Renal pelvis (tissue), 4 donors: ENCODE measurements around the gene FOXP1. TPM values are rescaled to one million over a fixed set of nuclear protein-coding genes. Genes with fewer than 3 reads are reported as not detected.

Experiments used
- DNase-seq: peaks from one replicate; pipeline ENCODE4 v3.0.0-alpha.2; 2013
- polyA plus RNA-seq, 3 donors: library from polyadenylated mRNA; unstranded; fragments of 120-200 nt; gene quantifications; one replicate each; pipeline ENCODE4 v1.2.1, GENCODE V29; 2013; ENCODE audit not compliant: insufficient read length in 3 of 3

Gene FOXP1
- polyA plus RNA-seq, 3 donors, result 33.6 to 43.2 (median 40.6) TPM

DNA sequence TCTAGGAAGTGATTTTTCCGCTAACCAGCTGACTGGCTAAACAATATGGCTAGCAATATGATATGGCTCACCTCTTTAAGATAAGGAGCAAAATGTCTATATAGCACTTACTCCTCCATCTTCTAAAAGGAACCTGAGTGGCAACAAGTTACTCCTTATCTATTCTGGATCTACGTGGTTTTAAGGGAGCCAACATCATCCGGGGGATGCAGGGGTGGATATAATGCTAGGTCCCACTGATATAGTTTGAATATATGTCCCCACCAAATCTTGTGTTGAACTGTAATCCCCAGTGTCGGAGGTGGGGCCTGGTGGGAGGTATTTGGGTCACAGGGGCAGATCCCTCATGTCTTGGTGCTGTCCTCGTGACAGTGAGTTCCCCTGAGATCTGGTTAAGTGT, 500.7 kb downstream of the FOXP1 start:
- no peak for DNase-seq

GRCh38 chr3:71080517-71081083, 502.9 kb downstream of the FOXP1 start:
- no peak for DNase-seq

DNA sequence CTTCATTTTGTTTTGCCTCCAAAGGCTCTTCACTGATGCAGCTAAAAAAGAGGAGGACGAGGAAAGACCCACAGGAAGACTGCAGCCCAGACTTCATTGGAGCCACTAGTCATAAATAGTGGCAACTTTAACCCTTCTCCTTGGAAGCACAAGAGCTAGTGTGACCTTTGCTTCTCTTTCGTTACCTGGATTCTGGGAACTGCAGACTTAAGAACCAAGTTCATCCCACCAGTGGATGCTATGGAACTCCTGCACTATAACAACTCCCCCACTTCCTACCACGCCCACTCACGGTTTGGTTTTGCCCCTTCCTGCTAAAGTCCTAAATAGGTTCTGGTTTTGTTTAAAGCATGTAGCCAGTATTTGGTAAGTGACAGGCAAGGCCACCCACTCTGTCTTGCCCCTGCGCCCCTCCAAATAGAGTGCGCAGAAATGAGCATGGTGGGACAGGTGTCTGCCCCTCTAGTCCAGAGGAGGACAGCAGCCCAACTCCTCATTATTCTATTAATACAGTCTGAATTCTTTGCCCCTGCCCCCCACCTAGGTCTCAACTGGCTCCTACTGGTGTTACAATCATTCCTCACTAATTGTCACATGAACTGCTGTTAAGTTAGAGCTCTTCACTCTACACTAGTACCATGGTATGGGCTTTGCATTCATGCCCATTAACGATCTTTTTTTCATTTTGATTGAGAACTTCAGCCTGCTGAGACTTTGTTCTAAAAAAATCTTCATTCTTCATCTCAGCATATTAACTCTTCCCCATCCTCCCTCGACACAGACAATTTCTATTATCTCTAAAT, 504.6 kb downstream of the FOXP1 start:
- no peak for DNase-seq

DNA sequence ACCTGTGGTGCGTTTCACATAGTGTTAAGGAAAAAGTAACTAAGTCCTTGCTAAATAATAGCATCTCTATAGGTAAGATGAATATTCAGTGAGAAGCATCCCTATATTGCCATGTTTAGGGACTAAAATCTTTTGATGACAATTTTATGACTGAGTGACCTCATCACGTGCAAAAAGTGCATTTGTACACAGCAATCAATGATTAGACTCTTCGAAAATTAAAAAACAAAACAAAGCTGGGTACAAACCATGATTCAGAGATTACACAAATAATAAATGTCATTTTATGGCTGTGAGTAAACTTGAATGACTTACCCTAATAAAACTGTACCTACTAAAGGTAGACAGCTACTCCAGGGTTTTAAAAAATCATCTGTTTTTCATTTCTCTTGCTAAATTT, 505.3 kb downstream of the FOXP1 start:
- DNase-seq, result no peak

- no peak for DNase-seq
Measured at GRCh38 chr3:71077070-71077469, 506.5 kb downstream of the FOXP1 start.

DNA sequence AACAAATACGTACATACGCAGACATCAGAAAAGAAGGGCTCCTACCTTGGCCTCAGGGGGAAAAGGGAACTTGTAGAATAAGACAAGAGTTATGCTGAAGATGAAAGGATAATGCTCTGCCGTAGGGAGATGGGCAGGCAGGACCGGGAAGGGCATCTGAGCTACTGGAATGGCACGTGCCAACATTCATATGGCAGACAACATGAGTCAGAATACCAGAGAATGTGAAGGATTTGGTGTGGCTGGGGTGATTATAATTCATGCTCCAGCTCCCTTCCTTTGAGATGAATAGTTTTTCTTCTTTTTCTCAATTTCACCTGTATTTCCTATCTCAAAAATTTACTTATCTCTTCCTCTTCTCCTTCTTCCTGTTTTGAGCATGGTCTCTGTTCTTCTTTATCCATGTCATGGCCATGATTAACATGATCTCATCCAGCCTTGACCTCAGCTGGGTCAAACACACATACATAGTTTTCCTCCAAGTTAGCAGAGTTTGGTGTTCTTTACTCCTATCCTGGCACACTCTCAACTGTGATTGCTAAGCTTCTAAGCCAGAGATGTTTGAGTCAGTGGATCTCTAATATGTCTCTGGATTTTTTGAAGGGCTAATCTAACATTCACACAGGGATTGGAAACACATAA, 507.0 kb downstream of the FOXP1 start:
- DNase-seq, result no peak

GRCh38 chr3:71075494-71075893, 508.0 kb downstream of the FOXP1 start:
- DNase-seq, result no peak

- no peak for DNase-seq
Measured at GRCh38 chr3:71074423-71074822, 509.1 kb downstream of the FOXP1 start.

DNA sequence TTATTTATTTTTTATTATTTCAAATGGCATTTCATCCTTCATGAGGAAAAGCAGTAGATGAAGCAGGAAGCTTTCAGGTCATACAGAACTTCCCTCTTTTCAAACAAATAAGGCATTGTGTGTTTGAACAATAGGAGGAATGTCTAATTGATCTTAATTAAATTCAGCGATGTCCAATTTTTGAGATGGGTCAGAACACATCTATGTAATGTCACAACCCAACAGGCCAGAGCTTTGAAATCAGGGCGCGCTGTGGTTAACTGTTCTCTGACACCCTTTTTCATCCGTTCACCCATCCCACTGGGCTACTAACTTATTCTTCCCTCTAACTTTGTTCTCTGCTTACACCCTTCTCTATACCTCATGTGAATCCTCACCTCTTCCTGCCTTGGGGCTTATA, 510.5 kb downstream of the FOXP1 start:
- no peak for DNase-seq

GRCh38 chr3:71072287-71072686, 511.2 kb downstream of the FOXP1 start:
- DNase-seq, result no peak

- DNase-seq, result peak; percentile 30
Measured at GRCh38 chr3:71070497-71071463, 512.7 kb downstream of the FOXP1 start.

DNA sequence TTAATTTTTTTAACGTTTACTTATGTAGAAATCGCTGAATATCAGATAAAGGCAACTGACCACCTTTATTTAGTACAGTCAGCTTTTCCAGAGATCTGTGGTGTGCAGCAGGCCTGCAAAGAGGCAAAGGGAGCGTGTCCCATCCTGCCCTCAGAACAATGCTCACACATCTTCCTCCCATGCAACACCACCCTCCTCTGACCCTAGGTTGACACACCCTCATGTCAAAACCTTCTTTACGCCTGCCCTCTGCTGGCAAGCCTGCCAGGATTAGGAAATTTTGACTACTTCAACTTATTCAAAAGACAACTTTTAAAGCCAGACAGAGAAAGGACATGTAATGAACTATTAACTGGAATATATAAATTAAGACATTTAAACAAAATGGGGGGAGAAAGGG, 513.7 kb downstream of the FOXP1 start:
- DNase-seq, result no peak

- no peak for DNase-seq
Measured at GRCh38 chr3:71067977-71068654, 515.4 kb downstream of the FOXP1 start.

- DNase-seq, result no peak
Measured at GRCh38 chr3:71066849-71067261, 516.7 kb downstream of the FOXP1 start.

- DNase-seq, result no peak
Measured at GRCh38 chr3:71066356-71066755, 517.2 kb downstream of the FOXP1 start.

- DNase-seq, result no peak
Measured at GRCh38 chr3:71065764-71066013, 517.8 kb downstream of the FOXP1 start.

DNA sequence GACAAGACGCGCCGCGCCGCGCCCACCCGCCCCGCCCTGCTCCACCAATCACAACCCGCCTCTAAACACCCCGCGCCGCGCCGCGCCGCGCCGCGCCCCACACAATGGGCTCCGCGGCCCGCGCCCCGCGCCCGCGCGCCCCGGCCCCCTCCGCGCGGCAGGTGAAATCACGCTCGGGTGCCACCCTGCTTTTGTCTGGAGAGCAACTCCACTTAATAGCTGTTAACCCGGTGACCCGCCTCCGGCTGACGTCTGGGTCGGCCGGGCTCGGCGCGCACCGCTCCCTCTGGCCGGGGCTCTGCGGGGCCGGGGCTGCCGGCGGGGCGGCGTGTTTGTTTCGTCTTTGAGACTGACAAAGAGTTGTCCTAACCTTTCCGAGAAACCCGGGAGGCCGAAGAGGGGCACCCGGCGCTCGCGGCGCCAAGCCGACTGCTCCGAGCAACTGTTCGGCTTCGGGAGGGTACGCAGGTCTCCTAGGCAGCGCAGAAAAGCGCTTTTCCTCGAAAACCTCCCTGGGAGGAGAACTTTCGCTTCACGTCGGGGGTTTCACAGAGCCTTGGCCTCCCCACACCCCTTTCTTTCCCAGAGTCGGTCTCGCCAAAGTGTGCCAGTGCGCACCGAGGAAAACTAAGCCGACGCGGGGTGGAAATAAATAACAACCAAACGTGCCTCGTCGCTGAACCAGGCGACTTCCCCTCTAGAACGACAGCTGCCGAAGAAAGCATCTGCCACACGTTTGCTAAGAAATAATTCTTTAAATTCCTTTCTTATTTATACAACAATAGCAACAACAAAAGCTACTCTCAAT, 518.4 kb downstream of the FOXP1 start:
- DNase-seq, result peak; percentile 52

GRCh38 chr3:71064291-71064955, 519.1 kb downstream of the FOXP1 start:
- peak; percentile 39 for DNase-seq

- peak; percentile 38 for DNase-seq
Measured at GRCh38 chr3:71063773-71064290, 519.7 kb downstream of the FOXP1 start.
